ACC112 (cell line): ENCODE results near the gene SPNS3.

Source experiments
- H2AFZ ChIP-seq: fragments of 200-600 bp; sonication (generic); one replicate; pipeline ENCODE4 v1.6.0; 2017; ENCODE audit warnings: antibody characterized with exemption, low read length; ENCODE audit not compliant: unreplicated experiment
- H3K27ac ChIP-seq: fragments of 200-600 bp; sonication (generic); 2 replicates; pipeline ENCODE4 v1.5.1; 2014; ENCODE audit warnings: low read depth, mild to moderate bottlenecking, antibody characterized with exemption, low read length, moderate library complexity
- H3K27me3 ChIP-seq: fragments of 200-600 bp; sonication (generic); 2 replicates; pipeline ENCODE4 v1.6.1; 2014; ENCODE audit warnings: mild to moderate bottlenecking, antibody characterized with exemption, low read length, moderate library complexity, mixed read lengths; ENCODE audit not compliant: insufficient read depth
- H3K36me3 ChIP-seq: fragments of 200-600 bp; sonication (generic); 2 replicates; pipeline ENCODE4 v1.6.1; 2016; ENCODE audit warnings: mild to moderate bottlenecking, antibody characterized with exemption, low read length, moderate library complexity, mixed read lengths; ENCODE audit not compliant: insufficient read depth
- H3K4me1 ChIP-seq: fragments of 200-600 bp; sonication (generic); one replicate; pipeline ENCODE4 v1.6.1; 2016; ENCODE audit warnings: low read length, mixed read lengths; ENCODE audit not compliant: insufficient read depth, unreplicated experiment, control insufficient read depth
- H3K4me3 ChIP-seq: fragments of 200-600 bp; sonication (generic); 2 replicates; pipeline ENCODE4 v1.5.1; 2014; ENCODE audit warnings: mild to moderate bottlenecking, low read depth, low read length
- H3K79me2 ChIP-seq: fragments of 200-600 bp; sonication (generic); one replicate; pipeline ENCODE4 v1.6.0; 2016; ENCODE audit warnings: low read length; ENCODE audit not compliant: control insufficient read depth, unreplicated experiment, insufficient read depth

The SPNS3 gene

DNA sequence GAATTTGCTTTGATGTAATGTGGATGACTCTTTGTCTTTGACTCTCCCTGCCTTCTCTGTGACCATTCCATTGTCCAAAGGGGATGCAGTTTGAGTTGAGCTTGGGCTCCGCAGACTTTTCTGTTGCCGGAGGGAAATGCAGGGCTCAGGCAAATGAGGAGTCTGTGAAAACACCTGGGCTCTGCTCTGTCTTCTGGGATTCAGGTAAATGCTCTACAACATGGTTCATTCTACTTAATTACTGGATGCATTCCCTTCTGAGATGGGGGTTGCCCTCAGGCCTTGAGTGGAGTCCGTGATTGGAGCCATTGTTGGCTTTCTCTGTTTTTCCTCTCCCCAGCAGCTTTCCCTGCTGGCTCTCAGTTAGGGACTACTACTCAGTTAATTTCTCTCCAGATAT, 38.5 kb downstream of the SPNS3 start:
- H3K27me3 ChIP-seq: no peaks in the 10 kb centered on the region
- no peak overlapping the region for H3K4me3 ChIP-seq
- no peak overlapping the region for H2AFZ ChIP-seq
- H3K27ac ChIP-seq: no peak overlapping the region
- no peaks in the 10 kb centered on the region for H3K4me1 ChIP-seq
- H3K79me2 ChIP-seq: no peaks in the 10 kb centered on the region
- H3K36me3 ChIP-seq: no peaks in the 10 kb centered on the region

DNA sequence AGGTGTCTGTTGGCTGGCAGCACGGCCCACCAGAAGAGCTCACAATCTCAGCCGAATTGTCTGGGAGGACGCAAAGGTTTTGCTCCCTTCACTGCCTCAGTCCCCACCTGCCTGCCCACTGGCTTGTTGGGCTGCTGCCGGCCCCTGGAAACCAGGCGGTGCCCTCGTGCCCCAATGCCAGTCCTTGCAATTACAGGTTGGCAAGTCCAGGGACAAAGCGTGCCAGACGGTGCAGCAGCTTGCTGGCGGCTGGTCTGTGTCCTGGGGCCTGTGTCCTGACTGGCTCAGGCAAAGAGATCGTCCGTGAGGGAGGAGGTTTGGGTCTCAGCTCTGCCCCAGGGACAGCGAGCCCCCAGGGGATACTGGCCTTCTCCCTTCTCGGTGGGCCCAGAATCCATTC, 40.4 kb downstream of the SPNS3 start:
- Histone ChIP-seq H2AFZ (no peak overlapping the region), H3K4me3 (no peak overlapping the region), H3K79me2 (no peaks in the 10 kb centered on the region), H3K27ac (no peak overlapping the region), H3K4me1 (peaks cover 3% of the 10 kb centered on the region), H3K36me3 (no peaks in the 10 kb centered on the region), H3K27me3 (no peaks in the 10 kb centered on the region)

DNA sequence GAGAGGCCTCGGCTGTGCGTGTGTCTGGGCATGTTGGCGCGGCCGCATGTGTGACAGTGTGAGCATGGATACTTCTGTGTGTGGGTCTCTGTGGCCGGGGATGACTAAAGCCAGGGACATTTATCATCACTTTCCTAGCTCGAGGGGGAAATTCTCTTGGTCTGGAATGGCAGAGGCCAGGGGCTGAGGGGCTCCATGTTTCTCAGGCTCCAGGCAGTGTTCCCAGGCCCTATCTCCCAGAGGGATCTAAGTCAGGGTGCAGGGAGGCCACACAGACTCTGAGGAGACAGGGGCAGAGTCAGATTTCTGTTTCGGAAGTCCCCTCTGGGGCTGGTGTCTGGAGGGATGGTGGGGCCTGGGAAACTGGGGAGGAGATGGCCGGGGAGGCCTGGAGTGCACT, 41.3 kb downstream of the SPNS3 start:
- H3K27me3 ChIP-seq: no peaks in the 10 kb centered on the region
- peaks cover 3% of the 10 kb centered on the region for H3K4me1 ChIP-seq
- H3K4me3 ChIP-seq: no peak overlapping the region
- H3K36me3 ChIP-seq: no peaks in the 10 kb centered on the region
- H2AFZ ChIP-seq: no peak overlapping the region
- no peak overlapping the region for H3K27ac ChIP-seq
- no peaks in the 10 kb centered on the region for H3K79me2 ChIP-seq

DNA sequence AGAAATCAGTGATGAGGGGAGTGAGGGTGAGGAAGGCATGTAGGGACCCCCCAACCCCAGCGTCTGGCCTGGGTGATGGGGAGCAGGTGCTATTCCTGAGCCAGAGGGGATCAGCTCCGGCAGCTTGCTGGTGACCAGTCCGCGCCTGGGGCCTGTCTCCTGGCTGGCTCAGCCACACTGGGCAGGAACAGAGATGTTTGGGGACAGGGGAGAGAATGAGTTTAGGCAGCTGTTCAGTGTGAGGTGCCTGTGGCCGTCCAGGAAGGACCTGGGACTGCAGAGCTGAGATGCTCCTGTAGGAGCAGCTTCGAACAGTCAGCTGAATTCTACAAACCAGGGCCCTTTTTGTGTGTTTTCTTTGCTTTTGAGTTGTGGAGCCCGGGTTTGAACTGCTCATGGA, 41.7 kb downstream of the SPNS3 start:
- Histone ChIP-seq H3K27me3 (no peaks in the 10 kb centered on the region), H3K79me2 (no peaks in the 10 kb centered on the region), H3K4me3 (no peak overlapping the region), H3K27ac (no peak overlapping the region), H3K4me1 (peaks cover 3% of the 10 kb centered on the region), H2AFZ (no peak overlapping the region), H3K36me3 (no peaks in the 10 kb centered on the region)

DNA sequence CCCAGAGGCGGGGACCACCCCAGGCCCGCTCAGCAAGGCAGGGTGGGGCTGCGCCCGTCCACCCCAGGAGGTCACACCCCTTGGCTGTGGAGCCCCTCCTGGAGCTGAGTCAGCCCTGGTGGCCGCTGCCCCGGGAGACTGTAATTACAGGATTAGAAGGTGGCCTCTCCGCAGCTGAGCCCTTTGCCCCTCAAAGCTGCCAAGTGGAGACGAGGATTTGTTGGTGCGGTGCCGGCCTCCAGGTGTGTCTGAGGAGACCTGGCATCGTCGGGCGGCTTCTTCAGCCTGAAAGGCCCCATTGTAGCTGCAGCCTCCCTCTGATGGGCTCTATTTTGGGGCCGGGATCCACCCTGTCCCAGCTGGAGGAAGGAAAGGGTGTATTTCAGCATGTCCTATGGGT, 42.3 kb downstream of the SPNS3 start:
- H3K4me1 ChIP-seq: peaks cover 3% of the 10 kb centered on the region
- no peak overlapping the region for H3K27ac ChIP-seq
- no peak overlapping the region for H2AFZ ChIP-seq
- no peaks in the 10 kb centered on the region for H3K79me2 ChIP-seq
- H3K36me3 ChIP-seq: no peaks in the 10 kb centered on the region
- no peak overlapping the region for H3K4me3 ChIP-seq
- H3K27me3 ChIP-seq: no peaks in the 10 kb centered on the region

DNA sequence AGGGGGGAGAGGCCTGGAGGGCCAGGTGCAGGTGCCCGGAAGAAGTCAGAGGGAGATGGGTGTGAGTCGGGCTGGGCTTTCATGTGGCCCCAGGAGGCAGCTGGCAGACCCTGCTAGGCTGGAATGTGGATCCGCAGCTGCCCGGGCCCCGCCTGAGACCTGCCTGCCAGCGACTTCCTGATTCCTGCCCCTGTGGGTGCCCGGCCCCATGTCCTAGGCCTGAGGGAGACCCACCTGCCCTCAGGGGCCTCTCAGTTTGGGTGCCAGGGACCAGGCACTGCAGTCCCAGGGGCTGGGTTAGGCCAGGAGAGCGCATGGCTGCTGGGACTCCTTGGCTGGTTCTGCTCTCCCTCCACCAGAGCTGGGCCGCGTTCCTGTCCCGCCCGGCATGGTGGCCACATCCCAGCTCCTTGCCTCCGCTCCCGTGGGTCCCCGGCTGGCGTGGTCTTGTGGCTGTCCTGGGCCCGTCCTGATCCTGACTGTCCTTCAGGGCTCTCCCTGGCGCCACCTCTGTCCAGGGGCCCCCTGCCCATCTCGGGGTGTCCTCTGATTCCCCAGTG, 42.9 kb downstream of the SPNS3 start:
- H3K4me3 ChIP-seq: no peak overlapping the region
- H3K27me3 ChIP-seq: no peaks in the 10 kb centered on the region
- peaks cover 3% of the 10 kb centered on the region for H3K4me1 ChIP-seq
- no peaks in the 10 kb centered on the region for H3K36me3 ChIP-seq
- H3K27ac ChIP-seq: no peak overlapping the region
- H2AFZ ChIP-seq: no peak overlapping the region
- H3K79me2 ChIP-seq: no peaks in the 10 kb centered on the region

DNA sequence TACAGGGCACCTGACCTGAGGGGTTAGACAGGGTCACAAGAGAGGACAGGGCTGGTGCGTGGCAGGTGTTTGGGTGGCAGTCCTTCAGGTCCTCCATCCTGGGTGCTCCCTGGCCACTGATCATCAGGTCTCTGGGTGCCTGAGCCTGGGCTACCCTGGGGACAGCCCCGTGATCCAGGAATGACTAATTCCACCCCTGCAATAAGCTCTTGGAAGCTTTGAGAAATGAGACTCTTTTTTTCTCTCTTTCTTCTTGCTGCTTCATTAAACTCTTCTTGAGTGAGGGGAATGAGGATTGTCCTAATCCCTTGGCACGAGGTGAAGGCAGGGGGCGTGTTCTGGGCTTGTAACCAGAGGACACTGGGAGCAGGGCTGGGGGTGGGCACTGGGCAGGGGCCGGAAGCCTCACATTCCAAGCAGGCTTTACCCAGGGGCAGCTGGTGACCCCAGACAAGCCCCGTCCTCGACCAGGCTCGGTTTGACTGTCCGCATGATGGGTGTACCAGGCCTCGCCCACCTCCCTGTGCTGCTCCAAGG, 43.6 kb downstream of the SPNS3 start:
- Histone ChIP-seq H3K4me1 (peaks cover 3% of the 10 kb centered on the region), H3K27ac (no peak overlapping the region), H3K36me3 (no peaks in the 10 kb centered on the region)

DNA sequence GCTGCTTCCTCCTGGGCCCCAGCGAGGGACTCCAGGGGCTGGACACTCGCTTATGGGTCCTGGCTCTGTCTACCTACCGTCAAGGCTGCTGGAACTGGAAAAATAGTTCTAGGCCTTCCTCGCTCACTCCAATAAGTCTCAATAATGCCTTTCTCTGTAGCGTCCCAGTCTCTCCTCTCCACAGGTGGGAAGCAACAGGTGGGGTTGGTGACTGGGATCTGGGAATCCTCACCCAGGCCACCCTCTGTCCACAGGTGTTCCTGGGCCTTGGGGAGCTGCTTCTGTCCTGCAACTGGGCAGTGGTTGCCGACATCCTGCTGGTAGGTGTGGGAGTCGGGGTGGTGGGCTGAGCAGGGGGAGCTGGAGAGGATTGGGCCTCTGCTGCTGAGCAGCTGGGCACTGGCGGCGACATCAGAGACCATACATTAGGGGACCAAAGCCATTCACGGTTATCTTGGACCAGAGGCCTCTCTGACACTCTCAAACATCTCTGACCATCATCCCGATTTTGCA, 44.6 kb downstream of the SPNS3 start:
- Histone ChIP-seq H3K27me3 (no peaks in the 10 kb centered on the region), H3K79me2 (no peaks in the 10 kb centered on the region), H3K27ac (no peak overlapping the region), H3K4me3 (no peak overlapping the region), H3K36me3 (no peaks in the 10 kb centered on the region), H2AFZ (no peak overlapping the region), H3K4me1 (peaks cover 3% of the 10 kb centered on the region)

More for the DNA sequence above, 43.6 kb downstream of the SPNS3 start:
- no peak overlapping the region for H3K4me3 ChIP-seq
- no peak overlapping the region for H2AFZ ChIP-seq
- H3K27me3 ChIP-seq: no peaks in the 10 kb centered on the region
- no peaks in the 10 kb centered on the region for H3K79me2 ChIP-seq

DNA sequence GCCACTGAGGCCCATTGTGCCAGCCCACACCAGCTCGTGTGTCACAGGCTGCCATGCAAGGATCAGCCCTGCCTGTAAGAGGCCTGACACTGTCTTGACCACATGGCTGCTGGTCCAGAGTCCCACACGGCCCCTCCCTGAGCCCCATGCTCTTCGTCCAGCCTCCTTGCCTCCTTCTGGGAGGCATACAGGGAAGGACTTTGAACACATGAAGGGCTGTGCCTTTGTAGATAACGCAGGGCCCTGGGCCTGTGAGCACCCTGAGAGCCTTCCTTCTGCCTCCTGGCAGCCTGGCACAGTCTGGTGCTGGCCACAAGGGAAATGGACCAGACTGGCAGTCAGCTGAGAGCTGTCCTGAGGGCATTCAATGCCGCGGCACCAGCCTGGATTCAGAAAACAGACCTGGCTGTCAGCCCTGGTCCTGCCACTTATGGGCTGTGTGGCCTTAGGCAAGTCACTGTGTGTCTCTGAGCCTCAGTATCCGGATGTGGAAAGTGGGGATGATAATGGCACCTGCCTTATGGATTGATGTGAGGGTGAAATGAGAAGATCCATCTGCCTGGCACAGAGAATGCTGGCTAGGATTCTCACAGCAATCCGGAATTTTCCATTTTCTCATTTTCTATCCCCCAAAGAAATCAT, 45.7 kb downstream of the SPNS3 start:
- no peak overlapping the region for H3K4me3 ChIP-seq
- no peaks in the 10 kb centered on the region for H3K79me2 ChIP-seq
- peaks cover 3% of the 10 kb centered on the region for H3K4me1 ChIP-seq
- no peak overlapping the region for H2AFZ ChIP-seq
- no peaks in the 10 kb centered on the region for H3K36me3 ChIP-seq
- H3K27ac ChIP-seq: no peak overlapping the region
- H3K27me3 ChIP-seq: no peaks in the 10 kb centered on the region

DNA sequence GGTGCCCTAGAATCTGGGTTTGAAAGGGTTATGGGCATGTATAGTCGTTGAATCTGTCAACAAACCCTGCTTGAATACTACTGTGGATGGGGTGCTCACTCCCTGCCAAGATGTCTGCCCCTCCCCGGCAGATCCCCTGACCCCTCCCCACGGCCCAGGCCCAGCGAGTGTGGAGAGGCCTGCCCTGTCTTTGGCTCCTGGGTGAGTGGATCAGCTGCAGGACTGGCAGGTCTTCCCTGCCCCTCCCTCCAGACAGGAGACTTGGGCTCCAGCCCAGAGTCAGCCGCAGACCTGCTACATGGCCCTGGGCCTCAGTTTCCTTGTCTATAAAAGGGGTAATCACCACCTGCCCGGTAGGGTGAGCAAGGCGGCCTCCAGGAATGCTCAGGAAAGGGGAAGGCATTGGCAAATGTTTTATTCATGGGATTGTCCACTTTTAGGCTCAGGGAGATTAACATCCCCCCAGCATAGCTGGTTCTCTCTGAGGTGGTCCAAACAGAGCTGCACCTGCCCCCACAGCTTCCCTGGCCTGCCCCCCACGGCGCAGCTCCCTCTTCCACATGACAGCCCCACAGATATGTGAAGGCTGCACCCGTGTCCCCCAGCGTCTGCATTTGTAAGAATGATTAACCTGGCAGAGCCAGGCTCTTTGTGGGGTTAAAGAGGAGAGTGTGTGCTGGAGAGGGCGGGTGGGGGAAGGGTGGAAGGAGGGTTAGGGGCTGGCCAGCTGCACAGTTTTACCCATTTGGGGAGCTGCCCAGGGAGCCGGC, 46.4 kb downstream of the SPNS3 start:
- no peak overlapping the region for H3K27ac ChIP-seq
- no peak overlapping the region for H3K4me3 ChIP-seq

More for the DNA sequence above, 46.4 kb downstream of the SPNS3 start:
- Histone ChIP-seq H3K4me1 (peaks cover 3% of the 10 kb centered on the region), H3K79me2 (no peaks in the 10 kb centered on the region), H3K27me3 (no peaks in the 10 kb centered on the region), H3K36me3 (no peaks in the 10 kb centered on the region), H2AFZ (no peak overlapping the region)
